Stimulated activated CD4-positive, alpha-beta T cell treated with anti-CD3 and anti-CD28 coated beads, TNF-alpha, amount 100 ng/mL, for 4 hours (primary cell): Measurements from ENCODE around the gene LRBA.

ENCODE experiments used
- DNase-seq, 3 experiments: peaks; one replicate each; pipeline ENCODE4 v3.0.0-alpha.2; 2020; ENCODE audit warnings: low read depth in 3 of 3

LRBA gene

DNA sequence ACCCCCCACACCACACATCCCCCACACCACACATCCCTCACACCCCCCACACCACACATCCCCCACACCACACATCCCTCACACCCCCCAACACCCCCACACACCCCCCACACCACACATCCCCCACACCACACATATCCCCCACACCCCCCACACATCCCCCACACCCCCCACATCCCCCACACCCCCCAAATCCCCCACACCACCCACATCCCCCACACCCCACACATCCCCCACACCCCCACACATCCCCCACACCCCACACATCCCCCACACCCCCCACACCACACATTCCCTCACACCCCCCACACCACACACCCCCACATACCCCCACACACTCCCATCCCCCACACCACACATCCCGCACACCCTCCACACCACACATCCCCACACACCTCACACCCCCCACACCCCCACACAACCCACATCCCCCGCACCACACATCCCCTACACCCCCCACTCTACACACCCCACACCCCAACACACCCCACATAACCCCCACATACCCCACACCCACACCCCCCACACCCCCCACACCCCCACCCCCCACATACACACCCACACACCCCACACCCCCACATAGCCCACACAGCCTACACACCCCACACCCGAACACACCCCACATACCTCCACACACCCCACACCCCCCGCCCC is 764.0 kb downstream of the LRBA start:
- no peak for DNase-seq

DNA sequence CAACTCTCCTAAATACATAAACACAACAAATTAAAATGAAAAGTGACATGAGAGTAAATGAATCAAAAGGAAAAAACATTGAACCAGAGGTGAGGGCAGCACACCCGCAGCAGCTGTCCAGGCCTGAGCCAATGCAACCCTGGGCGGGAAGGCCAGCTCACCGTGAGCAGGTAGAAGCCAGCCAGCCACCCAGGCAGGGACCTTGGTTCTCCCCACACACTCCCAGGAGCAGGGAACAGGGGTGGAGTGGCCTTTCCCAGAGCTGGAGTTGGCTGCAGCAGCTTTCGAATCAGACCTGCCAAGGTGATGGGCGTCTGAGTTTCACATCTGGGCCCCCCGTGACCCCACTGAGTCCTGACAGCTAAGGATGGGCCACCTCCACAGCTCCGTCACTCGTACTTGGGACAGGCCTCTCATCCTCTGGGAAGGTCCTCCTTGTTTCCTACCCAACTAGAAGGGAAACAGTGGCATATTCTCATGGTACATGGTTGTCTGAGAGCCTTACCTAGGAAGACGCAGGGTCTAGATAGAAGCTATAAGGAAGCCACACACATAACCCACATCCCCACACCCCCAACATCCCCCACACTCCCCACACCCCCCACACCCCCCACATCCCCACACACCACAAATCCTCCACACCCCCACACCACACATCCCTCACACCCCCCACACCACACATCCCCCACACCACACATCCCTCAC is 764.6 kb downstream of the LRBA start:
- no peak for DNase-seq

DNA sequence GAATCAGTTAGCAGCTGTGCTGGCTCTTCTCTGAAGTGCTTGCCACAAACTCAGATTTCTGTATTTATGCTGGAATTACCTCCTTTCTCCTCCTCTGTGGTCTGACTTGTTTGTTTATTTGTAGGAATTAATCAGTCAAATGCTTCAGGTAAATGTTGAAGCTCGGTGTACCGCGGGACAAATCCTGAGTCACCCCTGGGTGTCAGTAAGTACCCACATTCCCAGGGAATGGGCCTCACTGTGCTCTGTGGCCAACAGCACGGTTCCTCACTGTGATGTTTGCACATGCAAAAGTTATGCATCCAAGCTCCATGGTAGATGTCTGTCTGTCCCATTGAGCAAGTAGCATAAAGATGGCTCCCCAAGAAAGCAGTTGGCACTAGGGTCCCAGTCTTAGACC is 766.9 kb downstream of the LRBA start:
- DNase-seq: no peak

DNA sequence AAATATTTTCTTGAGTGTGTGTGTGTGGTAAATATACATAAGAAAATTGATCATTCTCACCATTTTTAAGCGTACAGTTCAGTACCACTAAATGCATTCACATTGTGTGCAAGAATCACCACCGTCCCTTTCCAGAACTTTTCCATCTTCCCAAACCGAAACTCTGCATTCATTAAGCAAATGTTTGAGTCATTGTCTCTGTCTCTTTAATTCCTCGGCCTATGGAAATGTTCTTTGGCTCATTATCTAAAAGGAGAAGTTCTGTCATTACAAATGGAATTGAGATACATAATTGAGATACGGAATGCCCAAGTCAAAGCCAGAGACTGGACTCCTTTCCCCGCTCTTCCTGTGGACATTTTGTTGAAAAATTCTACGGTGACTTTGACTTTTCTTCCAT is 767.9 kb downstream of the LRBA start:
- DNase-seq: no peak

DNA sequence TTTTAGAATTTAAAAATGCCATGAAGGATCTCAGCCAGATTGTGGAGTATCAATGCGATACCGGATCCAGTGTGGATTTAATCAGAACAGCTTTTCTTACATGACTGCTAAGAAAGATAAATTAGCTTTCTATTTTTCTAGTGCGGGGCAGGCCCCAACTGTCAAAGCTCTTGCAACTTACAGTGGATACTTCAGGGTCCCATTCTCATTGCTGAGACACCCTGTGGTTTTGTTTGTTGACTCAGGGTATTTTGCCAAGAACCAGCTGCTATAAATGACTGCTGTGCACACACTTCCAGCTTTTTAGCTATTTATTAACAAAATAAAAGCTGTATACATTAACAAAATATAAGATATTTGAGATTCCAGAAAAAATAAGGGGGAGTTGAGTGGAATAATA is 770.5 kb downstream of the LRBA start:
- no peak for DNase-seq

DNA sequence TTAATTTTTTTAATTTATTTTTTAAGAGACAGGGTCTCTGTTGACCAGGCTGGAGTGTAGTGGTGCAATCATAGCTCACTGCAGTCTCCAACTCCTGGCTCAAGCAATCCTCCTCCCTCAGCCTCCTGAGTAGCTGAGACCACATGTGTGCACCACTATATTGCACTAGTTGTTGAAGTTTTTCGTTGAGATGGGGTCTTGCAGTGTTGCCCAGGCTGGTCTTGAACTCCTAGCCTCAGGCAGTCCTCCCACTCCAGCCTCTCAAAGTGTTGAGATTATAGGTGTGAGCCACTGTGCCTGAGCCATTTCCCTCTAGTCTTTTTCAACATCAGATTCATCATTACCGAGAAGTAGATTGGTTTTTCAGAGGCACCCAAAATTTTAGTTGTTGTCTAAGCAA is 771.2 kb downstream of the LRBA start:
- DNase-seq: no peak

DNA sequence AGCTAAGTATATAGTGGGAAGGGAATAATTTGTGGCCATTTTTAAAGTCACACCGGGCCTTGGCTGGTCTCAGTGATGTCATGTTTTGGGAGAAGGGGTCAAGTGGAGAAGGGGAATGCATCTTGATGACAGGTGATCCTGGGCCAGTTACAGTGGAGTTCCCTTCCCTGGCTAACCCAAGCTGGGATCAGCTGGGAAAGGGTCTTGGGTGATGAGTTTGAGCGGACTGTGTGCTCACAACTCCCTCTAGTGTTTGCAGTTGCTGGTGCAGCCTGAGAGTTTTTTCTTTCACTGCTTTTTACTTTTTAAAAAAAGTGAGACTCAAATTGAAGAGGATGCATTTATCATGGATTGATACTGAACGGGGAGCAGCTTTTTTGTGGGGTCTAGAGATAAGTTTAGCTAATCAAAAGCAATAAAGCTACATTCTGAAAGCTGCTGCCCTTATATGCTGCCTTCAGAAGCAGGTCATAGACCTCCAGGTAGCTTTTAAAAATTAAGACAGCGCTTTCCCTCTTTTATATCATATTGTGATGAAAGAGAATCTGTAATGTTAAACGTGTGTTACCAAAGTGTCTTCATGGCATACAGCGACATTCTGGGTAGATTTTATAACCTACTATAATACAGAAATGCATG is 772.1 kb downstream of the LRBA start:
- no peak for DNase-seq

DNA sequence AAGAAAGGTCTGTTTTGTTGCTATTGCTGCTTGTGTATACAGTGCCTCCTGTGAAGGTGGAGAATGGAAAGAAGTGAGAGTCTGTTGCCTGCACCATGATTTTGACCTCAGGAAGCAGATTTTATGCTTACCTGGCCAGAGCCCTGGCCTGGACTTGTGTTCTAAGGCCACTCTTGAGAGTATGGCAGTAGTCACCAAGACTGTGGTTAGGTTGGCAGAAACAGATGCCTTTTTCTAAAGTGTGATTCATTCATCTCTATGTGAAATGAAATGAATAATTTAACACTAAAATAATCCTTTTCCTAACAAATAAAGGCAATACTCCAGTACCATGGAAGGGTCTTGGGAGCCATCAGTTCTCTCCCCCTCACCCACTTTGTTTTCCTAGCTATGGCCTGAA is 775.1 kb downstream of the LRBA start:
- DNase-seq: no peak

DNA sequence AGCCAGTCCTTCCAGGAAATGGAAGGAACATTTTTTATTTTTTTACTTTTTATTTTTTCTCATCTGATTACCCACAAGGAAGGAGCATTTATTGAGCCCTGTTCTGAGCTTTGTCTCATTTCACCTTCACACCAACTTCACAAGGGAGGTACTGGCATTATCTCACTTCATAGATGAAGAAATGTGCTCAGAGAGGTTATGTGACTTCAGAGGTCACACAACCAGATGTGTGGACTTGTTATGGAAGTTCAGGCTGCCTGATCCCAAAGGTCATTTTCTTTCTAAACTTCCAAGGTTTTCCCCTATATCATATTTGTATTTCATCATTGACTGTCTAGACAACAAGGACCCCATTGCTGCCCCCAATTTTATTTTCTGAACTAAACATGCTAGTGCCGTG is 776.5 kb downstream of the LRBA start:
- no peak for DNase-seq

DNA sequence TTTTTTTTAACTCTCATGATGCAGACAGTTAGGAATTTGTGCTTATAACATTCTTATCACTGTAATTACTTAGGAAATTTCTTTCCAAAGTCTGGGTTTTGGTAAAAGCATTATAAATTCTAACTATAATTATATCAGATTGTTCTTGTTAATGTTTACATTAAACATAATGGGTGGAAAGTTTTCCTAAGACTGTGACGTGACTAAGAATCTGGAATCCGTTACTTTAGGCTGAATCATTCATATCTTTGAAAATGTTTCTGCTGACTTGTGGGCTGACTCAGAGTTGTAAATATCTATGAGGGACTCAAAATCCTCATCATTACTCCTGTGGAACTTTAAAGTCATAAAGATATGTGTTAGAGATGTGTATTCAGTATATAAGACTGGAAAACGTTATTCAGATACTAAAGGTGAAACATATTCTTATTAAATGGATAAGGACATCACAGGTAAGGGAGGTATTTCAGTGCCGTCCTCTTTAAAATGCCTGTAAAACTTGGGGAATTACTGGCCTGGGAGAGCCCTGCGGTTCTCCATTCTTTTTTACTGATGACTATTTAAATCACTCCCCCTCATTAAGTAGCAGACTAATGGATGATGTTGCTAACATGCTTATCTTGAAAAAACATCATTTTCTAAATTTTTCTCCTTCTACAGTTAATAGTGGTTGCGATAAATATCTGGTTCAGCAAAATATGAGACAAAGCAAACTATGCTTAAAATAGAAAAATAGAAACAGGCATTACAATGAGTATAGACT is 777.8 kb downstream of the LRBA start:
- DNase-seq: no peak

DNA sequence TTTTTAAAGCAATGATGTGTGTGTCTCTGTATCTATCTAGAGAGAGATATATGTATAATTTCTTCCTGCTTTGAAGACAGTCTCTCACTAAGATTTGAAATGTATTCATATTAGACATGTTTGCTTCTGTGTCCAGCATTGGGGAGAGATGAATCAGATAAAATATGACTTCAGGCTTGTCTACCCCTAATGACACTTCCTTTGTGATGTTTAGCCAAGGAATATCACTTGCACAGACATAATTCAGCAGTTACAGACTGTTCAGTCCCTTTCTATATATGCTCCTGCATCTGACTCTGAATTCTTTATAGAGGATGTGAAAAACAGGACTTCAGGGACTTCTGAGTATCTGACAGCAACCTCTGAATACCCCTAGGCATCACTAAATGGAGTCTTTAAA is 778.5 kb downstream of the LRBA start:
- no peak for DNase-seq

DNA sequence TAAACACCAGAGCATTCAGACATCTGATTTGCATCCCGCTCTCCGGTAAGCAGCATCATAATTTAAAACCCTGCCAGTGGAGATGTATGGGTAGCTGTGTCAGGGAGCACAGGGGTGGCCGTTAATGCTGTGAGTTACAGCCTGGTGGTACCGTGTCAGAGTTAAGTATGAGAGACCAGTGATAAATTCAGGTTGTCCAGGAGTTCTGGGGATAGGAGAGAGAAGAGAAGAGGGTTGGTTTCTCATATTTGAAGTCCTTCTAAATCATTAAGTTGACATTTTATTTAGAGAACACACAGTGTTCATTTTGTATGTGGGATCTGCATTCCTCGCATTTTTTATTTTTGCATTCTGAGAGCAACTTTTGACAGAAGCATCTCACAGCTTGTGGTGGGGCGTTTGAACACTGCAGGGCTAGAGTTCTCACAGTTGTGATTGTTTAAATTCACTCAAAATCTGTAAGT is 779.2 kb downstream of the LRBA start:
- no peak for DNase-seq

DNA sequence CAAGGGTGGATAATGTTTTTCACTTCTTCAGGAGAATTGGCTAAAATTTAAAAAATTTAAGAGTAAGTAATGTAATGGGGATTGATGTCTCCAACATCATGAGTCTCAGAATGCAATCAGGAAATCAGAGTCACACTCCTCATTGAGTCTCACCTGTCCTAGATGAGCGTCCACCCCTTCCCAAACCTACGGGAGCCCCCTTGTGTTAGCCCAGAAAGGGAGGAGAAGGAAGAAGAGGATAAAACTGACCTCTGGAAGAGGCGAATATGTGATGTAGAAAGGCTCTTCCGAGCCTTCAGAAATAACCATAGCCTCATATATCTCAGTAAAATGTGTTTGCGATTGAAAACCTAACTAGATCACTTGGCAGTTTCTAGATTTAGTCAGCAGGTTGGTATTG is 779.8 kb downstream of the LRBA start:
- no peak for DNase-seq

DNA sequence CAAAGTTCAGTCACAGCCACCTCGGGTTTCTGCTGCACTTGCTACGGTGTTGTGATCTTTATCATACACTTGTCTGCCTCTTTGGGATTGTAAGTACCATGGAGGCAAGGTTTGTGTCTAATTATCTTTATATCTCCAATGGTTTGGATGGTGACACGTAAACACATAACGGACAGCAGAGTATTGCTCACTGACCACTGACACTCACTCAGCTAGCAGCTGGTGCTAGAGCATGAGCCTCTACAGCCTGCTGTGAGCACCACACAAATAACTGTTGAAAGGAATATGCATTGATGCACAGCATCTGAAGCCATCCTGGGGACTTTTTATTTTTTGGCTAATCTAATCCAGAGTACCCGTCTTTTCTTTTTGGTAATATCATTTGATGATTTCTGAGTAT is 780.8 kb downstream of the LRBA start:
- DNase-seq: no peak

DNA sequence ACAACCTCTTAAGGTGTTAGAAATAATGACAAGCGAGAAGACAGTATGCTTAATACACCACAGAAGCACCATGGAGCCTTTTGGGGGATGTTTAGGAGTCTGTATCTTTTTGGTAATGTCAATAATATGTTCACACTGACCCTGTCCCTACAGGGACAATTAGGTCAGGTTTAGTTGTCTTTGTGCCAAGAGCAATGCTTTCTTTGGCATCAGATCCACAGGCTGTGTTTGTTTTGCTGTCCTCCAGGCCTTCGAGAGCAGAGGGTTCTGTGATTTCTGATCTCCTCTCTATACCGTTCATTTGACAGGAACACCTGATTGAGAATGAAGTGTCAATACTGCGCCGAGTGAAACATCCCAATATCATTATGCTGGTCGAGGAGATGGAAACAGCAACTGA is 783.1 kb downstream of the LRBA start:
- no peak for DNase-seq

DNA sequence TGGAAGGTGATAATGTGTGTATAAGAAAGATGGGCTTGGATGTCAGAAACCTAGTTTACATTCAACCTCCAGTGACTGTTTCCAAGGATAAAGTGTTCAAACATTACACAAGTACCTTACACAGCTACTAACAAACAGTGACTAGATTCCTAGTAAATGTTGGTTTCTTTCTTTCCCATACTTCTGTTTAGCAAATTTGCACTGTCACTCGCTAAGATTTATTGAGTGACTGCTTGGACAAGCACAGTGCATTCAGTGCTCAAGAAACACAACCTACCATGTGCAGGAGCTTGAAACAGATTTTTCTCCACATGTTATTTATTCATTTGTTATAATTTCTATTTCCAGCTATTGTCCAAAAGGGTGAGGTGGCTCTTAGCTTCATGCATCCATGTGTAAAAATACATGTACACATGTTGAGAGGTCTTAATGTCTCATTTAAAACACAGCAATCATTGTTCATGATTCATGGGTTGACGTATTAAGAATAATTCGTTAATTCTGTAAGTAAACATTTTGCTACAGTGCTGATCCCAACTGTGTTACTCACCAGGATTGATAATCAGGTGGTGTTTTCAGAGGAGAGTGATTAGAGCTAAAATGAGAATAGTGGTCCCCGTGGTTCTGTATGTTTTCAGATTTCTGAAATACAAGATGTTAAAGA is 783.8 kb downstream of the LRBA start:
- DNase-seq: no peak

DNA sequence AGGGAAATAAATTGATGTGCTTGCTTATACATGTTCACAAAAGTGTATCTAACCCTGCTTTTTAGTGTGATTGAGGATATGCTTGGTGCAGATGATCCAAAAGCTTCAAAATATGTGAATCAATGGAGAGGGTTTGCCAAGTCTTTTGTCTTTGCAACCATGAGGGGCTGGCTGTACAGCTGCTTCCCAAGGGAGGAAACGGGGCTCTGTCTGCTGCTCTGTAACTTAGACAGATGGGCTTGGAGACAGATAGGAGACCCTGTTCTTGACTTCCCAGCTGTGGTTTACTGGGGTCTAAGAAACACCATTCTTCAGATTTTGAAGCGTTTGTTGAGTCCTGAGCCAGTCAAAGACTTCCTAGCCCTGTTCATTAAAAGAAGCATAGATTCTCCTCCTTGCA is 784.5 kb downstream of the LRBA start:
- no peak for DNase-seq

DNA sequence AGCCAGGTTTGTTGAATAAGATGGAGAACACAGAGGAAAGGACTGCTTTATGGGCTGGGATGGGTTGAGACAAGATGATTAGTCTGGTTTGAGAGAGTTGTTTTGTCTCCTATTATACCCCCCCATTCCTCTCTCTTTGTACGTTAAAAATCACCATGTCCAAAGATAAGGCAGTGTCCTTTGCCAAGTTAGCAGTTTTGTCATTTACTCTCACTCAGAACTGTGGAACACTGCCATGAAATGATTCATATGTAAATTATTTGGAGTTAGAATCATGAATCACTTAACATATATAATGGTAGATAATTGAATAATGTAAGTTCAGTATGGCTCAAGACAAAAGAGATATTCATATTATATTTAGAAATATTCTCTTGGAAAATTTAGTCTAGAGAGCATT is 785.6 kb downstream of the LRBA start:
- DNase-seq: no peak

DNA sequence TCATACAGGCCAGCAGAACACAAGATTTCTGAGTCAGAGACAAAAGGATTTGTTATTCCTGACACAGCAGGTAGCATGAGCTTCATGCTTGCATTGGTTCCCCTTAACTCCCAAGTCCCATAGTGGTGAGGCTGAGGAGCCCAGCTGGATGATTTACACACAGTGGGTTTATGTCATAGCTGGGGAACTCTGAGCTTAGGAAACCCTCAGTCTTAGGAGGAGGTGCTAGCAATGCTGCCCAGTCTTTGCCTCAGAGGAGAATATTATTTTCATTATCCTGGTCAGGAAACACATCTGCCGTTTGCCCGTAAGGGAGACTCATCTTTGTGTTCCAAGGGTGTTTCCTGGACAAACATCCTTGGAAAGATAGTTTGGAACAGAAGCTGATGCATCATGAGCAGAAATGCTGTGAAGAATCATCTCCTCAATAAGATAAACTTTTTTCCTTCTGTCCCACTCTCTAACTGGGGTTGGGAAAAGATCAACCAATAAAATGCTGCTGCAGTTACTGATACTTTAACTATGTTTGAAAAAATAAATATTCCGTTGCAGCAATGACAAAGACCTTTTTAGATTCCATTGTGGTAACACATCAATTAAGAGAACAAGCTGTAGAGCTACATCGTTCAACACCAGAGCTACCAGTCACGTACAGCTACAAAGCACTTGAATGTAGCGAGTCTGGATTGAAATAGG is 790.0 kb downstream of the LRBA start:
- DNase-seq: no peak

DNA sequence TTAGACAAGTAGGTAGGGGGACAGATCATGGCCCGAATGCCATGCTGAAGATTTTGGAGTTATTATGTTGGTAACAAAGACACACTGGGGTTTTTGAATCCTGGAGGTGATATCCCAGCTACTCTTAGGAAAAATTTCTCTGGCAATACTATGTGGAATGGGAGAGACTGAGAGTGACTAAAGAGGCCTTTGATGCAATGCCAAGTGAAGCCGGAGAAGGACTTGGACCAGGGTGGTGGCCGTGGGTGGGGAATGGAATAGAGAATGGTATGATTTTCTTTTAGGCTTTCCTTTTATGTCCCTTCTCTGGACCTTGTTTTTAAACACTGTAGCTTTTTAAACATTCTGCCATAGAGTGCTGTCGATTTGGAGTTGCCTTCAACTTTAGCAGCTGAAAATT is 795.2 kb downstream of the LRBA start:
- no peak for DNase-seq

DNA sequence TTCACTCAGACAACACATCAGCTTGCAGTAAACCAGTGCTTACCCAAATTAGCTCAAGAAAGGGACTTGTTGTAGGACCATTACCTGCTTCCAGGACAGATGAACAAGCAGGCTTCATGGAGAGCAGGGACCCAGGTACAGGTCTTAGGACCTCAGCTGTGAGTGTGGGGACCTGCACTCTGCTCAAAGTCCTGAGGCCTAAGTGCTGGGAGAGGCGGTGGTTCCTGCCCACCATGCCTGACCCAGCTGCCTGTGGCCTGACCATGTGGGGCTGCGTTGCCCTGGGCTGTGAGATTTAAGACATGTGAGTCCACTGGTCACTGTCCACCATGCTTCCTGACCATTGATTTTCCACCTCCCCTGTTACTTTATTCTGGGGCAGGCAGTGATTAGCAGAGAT is 796.6 kb downstream of the LRBA start:
- DNase-seq: no peak
